ENCODE results near the gene MGAT2.
"Not testable (repeated sequence)": the region's sequence is repeated elsewhere in the genome, so short reads cannot be mapped to it uniquely, and the experiment has no call there.

The MGAT2 gene

GRCh38 chr14:49614196-49614595 is 6.4 kb upstream of the MGAT2 start:
- H3K36me3 ChIP-seq (ENCODE audit: control insufficient read depth, insufficient read depth, low read length, severe bottlenecking) = peaks cover 23% of the 10 kb centered on the region
- no peaks in the 10 kb centered on the region for H3K27me3 ChIP-seq (replicated peaks; ENCODE audit: control insufficient read depth, insufficient read depth, low read length)
- H3K4me3 ChIP-seq (ENCODE audit: low read length) = no peak overlapping the region
- H3K9me3 ChIP-seq (ENCODE audit: control insufficient read depth, low read length) = no peaks in the 10 kb centered on the region
- no peak overlapping the region for H3K9ac ChIP-seq (ENCODE audit: low read length)
- no peak for DNase-seq (ENCODE audit: low read depth)
- H3K4me1 ChIP-seq (ENCODE audit: control insufficient read depth, insufficient read depth, low read length) = peaks cover 19% of the 10 kb centered on the region

GRCh38 chr14:49615776-49616175 is 4.8 kb upstream of the MGAT2 start:
- no peaks in the 10 kb centered on the region for H3K9me3 ChIP-seq (ENCODE audit: control insufficient read depth, low read length)
- peaks cover 20% of the 10 kb centered on the region for H3K4me1 ChIP-seq (ENCODE audit: control insufficient read depth, insufficient read depth, low read length)
- no peaks in the 10 kb centered on the region for H3K27me3 ChIP-seq (replicated peaks; ENCODE audit: control insufficient read depth, insufficient read depth, low read length)
- H3K36me3 ChIP-seq (ENCODE audit: control insufficient read depth, insufficient read depth, low read length, severe bottlenecking) = peaks cover 23% of the 10 kb centered on the region
- no peak overlapping the region for H3K4me3 ChIP-seq (ENCODE audit: low read length)
- no peak overlapping the region for H3K9ac ChIP-seq (ENCODE audit: low read length)
- DNase-seq (ENCODE audit: low read depth) = no peak

DNA sequence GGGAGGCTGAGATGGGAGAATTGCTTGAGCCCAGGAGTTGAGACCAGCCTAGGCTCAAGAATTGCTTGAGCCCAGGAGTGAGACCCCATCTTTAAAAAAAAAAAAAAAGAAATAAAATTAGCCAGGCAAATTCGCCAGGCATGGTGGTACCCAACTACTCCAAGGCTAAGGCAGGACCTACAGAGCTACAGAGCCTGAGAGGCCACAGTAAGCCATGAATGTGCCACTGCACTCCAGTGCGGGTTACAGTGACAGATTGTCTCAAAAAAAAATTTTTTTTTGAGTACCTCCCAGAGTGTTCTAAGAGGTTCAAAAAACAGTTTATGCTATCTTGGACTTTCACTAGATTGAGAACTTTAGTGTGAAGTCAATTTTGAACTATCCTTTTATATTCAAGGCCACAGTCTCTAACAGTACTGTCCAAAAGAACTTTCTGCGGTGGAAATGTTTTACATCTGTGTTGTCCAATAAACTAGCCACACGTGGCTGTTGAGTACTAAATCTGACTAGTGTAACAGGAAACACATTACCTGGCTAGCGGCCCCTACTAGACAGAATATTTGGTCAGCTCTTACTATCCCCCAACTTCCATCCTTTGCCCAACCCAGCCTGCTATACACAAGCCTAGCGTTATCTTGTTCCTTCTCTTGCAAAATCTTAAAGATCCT is 2.6 kb upstream of the MGAT2 start:
- Histone ChIP-seq H3K36me3 (ENCODE audit: control insufficient read depth, insufficient read depth, low read length, severe bottlenecking) (peaks cover 23% of the 10 kb centered on the region), H3K4me3 (ENCODE audit: low read length) (no peak overlapping the region), H3K4me1 (ENCODE audit: control insufficient read depth, insufficient read depth, low read length) (peaks cover 34% of the 10 kb centered on the region), H3K27me3 (replicated peaks; ENCODE audit: control insufficient read depth, insufficient read depth, low read length) (no peaks in the 10 kb centered on the region), H3K9ac (ENCODE audit: low read length) (no peak overlapping the region), H3K9me3 (ENCODE audit: control insufficient read depth, low read length) (no peaks in the 10 kb centered on the region)
- no peak for DNase-seq (ENCODE audit: low read depth)

DNA sequence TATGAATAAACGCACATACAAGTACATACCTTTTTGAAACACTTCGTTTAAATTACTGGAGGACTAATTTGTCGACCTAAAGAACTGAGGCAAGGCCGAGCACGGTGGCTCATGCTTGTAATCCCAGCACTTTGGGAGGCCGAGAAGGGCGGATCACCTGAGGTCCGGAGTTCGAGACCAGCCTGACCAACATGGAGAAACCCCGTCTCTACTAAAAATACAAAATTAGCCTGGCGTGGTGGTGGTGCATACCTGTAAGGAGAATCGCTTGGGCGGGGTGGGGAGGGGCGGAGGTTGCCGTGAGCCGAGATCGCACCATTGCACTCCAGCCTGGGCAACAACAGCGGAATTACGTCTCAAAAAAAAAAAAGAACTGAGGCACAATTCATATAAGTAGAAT is 1.3 kb upstream of the MGAT2 start:
- peak overlapping the region; percentile 100 for H3K9ac ChIP-seq (ENCODE audit: low read length)
- peak overlapping the region; percentile 99 for H3K4me3 ChIP-seq (ENCODE audit: low read length)
- not testable (repeated sequence) for H3K27me3 ChIP-seq (replicated peaks; ENCODE audit: control insufficient read depth, insufficient read depth, low read length); H3K9me3 ChIP-seq (ENCODE audit: control insufficient read depth, low read length); DNase-seq (ENCODE audit: low read depth)
- peaks cover 47% of the 10 kb centered on the region for H3K4me1 ChIP-seq (ENCODE audit: control insufficient read depth, insufficient read depth, low read length)
- H3K36me3 ChIP-seq (ENCODE audit: control insufficient read depth, insufficient read depth, low read length, severe bottlenecking) = peaks cover 23% of the 10 kb centered on the region

DNA sequence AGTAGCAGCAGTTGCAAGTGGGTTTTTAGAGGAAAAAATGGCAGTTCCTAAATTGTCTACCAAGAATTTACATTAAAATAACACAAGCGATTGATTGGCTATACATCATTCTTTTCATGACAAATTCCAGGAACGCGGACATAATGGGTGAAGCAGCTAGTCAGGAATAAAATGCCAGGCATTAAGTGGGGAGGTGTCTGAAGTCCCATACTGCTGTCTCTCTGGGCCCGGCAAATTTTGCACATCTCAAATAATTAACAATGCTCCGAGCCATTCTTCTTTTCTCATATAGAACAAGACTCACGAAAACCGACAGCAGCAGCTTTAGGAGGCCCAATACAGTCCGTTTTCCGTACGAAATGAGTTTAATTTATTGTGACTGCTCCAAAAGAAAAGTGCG is 869 bp upstream of the MGAT2 start:
- Histone ChIP-seq H3K36me3 (ENCODE audit: control insufficient read depth, insufficient read depth, low read length, severe bottlenecking) (peaks cover 23% of the 10 kb centered on the region), H3K9me3 (ENCODE audit: control insufficient read depth, low read length) (no peaks in the 10 kb centered on the region), H3K27me3 (replicated peaks; ENCODE audit: control insufficient read depth, insufficient read depth, low read length) (no peaks in the 10 kb centered on the region), H3K4me3 (ENCODE audit: low read length) (peak overlapping the region; percentile 99), H3K4me1 (ENCODE audit: control insufficient read depth, insufficient read depth, low read length) (peaks cover 51% of the 10 kb centered on the region), H3K9ac (ENCODE audit: low read length) (peak overlapping the region; percentile 100)
- DNase-seq (ENCODE audit: low read depth) = peak; percentile 36

- Histone ChIP-seq H3K36me3 (ENCODE audit: control insufficient read depth, insufficient read depth, low read length, severe bottlenecking) (peaks cover 29% of the 10 kb centered on the region), H3K27me3 (replicated peaks; ENCODE audit: control insufficient read depth, insufficient read depth, low read length) (no peaks in the 10 kb centered on the region), H3K9me3 (ENCODE audit: control insufficient read depth, low read length) (no peaks in the 10 kb centered on the region), H3K4me1 (ENCODE audit: control insufficient read depth, insufficient read depth, low read length) (peaks cover 51% of the 10 kb centered on the region), H3K4me3 (ENCODE audit: low read length) (peak overlapping the region; percentile 99), H3K9ac (ENCODE audit: low read length) (peak overlapping the region; percentile 100)
- no peak for DNase-seq (ENCODE audit: low read depth)
Measured at GRCh38 chr14:49621114-49621881, 699 bp downstream of the MGAT2 start.

DNA sequence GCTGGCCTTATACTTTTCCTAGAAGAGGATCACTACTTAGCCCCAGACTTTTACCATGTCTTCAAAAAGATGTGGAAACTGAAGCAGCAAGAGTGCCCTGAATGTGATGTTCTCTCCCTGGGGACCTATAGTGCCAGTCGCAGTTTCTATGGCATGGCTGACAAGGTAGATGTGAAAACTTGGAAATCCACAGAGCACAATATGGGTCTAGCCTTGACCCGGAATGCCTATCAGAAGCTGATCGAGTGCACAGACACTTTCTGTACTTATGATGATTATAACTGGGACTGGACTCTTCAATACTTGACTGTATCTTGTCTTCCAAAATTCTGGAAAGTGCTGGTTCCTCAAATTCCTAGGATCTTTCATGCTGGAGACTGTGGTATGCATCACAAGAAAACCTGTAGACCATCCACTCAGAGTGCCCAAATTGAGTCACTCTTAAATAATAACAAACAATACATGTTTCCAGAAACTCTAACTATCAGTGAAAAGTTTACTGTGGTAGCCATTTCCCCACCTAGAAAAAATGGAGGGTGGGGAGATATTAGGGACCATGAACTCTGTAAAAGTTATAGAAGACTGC is 1.5 kb downstream of the MGAT2 start:
- no peak for DNase-seq (ENCODE audit: low read depth)
- no peaks in the 10 kb centered on the region for H3K27me3 ChIP-seq (replicated peaks; ENCODE audit: control insufficient read depth, insufficient read depth, low read length)
- H3K4me3 ChIP-seq (ENCODE audit: low read length) = peak overlapping the region; percentile 99
- peaks cover 28% of the 10 kb centered on the region for H3K36me3 ChIP-seq (ENCODE audit: control insufficient read depth, insufficient read depth, low read length, severe bottlenecking)
- peak overlapping the region; percentile 100 for H3K9ac ChIP-seq (ENCODE audit: low read length)
- H3K9me3 ChIP-seq (ENCODE audit: control insufficient read depth, low read length) = no peaks in the 10 kb centered on the region
- peaks cover 45% of the 10 kb centered on the region for H3K4me1 ChIP-seq (ENCODE audit: control insufficient read depth, insufficient read depth, low read length)

DNA sequence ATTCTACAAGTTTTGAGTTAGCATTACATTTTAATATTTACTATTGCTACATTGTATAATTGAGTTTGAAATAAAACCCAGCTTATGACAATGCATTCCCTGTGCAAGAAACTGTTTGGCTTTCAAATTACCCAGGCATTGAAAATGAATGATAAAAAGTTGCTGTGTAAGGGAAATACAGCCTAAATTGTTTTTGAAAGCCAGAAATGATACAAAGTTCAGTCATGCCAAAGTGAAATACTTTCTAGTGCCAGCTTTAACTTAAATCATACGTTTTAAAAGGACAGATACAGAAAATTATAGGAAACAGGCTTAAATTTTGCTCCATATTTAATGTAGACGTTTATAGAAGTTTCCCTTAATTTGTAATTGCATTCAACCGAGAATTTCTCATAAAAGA is 2.8 kb downstream of the MGAT2 start:
- Histone ChIP-seq H3K4me1 (ENCODE audit: control insufficient read depth, insufficient read depth, low read length) (peaks cover 36% of the 10 kb centered on the region), H3K27me3 (replicated peaks; ENCODE audit: control insufficient read depth, insufficient read depth, low read length) (no peaks in the 10 kb centered on the region), H3K9ac (ENCODE audit: low read length) (peak overlapping the region; percentile 100), H3K36me3 (ENCODE audit: control insufficient read depth, insufficient read depth, low read length, severe bottlenecking) (peaks cover 17% of the 10 kb centered on the region), H3K4me3 (ENCODE audit: low read length) (peak overlapping the region; percentile 99), H3K9me3 (ENCODE audit: control insufficient read depth, low read length) (no peaks in the 10 kb centered on the region)
- DNase-seq (ENCODE audit: low read depth) = peak; percentile 26

DNA sequence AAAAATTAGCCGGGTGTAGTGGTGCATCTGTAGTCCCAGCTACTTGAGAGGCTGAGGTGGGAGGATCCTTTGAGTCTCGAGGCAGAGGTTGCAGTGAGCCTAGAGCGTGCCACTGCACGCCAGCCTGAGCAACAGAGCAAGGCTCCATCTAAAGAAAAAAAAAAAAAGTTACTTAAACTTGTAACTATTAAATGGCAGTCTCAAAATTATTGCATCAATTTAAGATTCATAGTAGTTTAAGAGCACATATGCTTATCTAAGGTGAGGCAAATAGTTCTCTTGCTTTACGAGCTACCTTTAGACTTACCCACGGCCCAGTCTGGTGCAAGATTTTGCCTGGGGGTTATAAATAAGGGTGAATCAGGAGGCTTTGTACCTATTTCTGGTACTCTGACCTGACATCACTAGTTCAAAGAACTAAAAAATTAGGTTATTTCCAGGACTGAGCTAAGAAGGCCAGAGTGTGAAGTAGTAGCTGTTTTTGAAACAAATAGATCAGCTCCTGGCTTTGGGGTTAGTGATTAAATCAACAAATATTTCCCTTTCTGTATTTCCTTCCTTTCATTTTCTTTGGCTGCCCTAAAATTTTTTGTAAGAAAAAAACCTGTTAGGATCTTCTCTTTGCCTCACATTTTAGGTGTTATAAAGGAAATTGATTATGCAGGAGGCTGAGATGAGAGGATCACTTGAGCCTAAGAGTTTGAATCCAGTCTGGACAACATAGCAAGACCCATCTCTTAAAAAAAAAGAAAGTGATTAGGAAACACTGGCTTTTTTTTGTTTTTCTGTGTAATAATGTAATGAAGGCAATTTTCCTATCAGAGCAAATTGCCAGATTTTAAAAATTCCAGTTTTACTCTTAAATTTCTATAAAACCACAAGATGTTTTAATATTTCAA is 3.6 kb downstream of the MGAT2 start:
- Histone ChIP-seq H3K4me1 (ENCODE audit: control insufficient read depth, insufficient read depth, low read length) (peaks cover 32% of the 10 kb centered on the region), H3K27me3 (replicated peaks; ENCODE audit: control insufficient read depth, insufficient read depth, low read length) (no peaks in the 10 kb centered on the region), H3K36me3 (ENCODE audit: control insufficient read depth, insufficient read depth, low read length, severe bottlenecking) (peaks cover 9% of the 10 kb centered on the region), H3K9me3 (ENCODE audit: control insufficient read depth, low read length) (no peaks in the 10 kb centered on the region), H3K4me3 (ENCODE audit: low read length) (peak overlapping the region; percentile 99), H3K9ac (ENCODE audit: low read length) (peak overlapping the region; percentile 100)
- DNase-seq (ENCODE audit: low read depth) = no peak

DNA sequence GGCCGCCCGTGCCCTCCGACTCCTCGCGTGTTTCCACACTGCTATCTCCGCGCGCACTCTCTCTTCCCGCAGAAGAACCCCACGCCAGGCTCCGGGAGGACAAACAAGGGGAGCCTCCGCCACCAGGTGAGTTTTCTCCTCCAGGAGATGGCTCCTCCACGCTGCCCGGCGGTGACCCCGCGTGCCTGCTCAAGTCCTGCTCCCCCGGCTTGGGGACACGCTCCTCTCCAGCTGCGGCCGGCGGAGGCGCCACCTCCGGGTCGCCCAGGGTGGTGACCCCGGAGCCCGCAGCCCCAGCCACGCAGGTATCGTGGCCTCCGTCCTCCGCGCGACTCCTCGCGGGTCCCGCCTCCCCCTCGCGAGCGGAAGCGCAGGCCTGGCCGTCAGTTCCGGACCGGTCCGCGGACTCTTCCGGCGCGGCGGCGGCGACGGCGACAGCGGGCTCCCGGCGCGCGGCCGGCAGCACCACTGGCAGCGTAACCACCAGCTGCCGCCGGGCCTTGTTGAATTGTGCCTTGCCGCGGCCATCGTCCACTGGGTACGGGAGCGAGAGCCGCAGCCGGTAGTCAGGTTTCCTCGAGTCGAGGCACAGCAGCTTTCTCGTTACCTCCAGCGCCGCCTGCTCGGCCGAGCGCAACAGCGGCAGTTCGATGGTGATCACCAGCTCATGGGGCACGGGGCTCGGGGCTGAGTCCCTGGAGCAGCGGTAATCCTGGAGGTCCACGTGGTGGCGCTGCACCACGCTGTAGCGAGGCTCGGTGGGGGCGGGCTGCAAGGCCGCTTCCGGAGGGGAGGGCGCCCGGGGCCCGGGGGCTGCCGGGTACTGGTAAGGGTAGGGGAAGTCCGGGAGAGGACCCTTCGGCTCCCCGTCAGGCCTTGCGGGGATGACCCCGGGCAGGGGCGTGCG is 13.3 kb downstream of the MGAT2 start:
- DNase-seq (ENCODE audit: low read depth) = peak; percentile 98
- Histone ChIP-seq H3K4me3 (ENCODE audit: low read length) (peak overlapping the region; percentile 99), H3K27me3 (replicated peaks; ENCODE audit: control insufficient read depth, insufficient read depth, low read length) (no peaks in the 10 kb centered on the region), H3K9ac (ENCODE audit: low read length) (peak overlapping the region; percentile 98), H3K36me3 (ENCODE audit: control insufficient read depth, insufficient read depth, low read length, severe bottlenecking) (peaks cover 7% of the 10 kb centered on the region), H3K9me3 (ENCODE audit: control insufficient read depth, low read length) (no peaks in the 10 kb centered on the region), H3K4me1 (ENCODE audit: control insufficient read depth, insufficient read depth, low read length) (peaks cover 24% of the 10 kb centered on the region)

Measured in adipocyte (in vitro differentiated cells).